Upper lobe of left lung (tissue), 4 donors: ENCODE measurements around the gene NKAPL.

ENCODE experiments used
- EP300 ChIP-seq, 4 donors: sonication (generic); formaldehyde crosslinking; IDR thresholded peaks; one replicate each; pipeline ENCODE4 v1.5.1; 2017; ENCODE audit warnings: antibody characterized with exemption in 4 of 4, control low read depth in 2 of 4
- POLR2A ChIP-seq, 4 donors: fragments of 450-650 bp; IDR thresholded peaks; one replicate each; pipeline ENCODE4 v1.5.1; 2016 to 2017; ENCODE audit warnings: antibody characterized with exemption in 4 of 4, mild to moderate bottlenecking in 2 of 4
- TF ChIP-seq, protein P1 (sequence below), 6 experiments: fragments of 450-650 bp in 4 of 6; fragments of 200-600 bp in 2 of 6; sonication (generic) in 2 of 6; IDR thresholded peaks; one replicate each; pipeline ENCODE4 v1.5.1; 2016 to 2019; ENCODE audit warnings: antibody characterized with exemption in 6 of 6

- TF ChIP-seq, protein P1, sequence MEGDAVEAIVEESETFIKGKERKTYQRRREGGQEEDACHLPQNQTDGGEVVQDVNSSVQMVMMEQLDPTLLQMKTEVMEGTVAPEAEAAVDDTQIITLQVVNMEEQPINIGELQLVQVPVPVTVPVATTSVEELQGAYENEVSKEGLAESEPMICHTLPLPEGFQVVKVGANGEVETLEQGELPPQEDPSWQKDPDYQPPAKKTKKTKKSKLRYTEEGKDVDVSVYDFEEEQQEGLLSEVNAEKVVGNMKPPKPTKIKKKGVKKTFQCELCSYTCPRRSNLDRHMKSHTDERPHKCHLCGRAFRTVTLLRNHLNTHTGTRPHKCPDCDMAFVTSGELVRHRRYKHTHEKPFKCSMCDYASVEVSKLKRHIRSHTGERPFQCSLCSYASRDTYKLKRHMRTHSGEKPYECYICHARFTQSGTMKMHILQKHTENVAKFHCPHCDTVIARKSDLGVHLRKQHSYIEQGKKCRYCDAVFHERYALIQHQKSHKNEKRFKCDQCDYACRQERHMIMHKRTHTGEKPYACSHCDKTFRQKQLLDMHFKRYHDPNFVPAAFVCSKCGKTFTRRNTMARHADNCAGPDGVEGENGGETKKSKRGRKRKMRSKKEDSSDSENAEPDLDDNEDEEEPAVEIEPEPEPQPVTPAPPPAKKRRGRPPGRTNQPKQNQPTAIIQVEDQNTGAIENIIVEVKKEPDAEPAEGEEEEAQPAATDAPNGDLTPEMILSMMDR (IDR thresholded peaks at IDR 0.05): no peak
- TF ChIP-seq POLR2A (IDR thresholded peaks at IDR 0.05) (no peak), EP300 (IDR thresholded peaks at IDR 0.05) (no peak)
Observed at GRCh38 chr6:28243946-28244345, 15.2 kb upstream of the NKAPL start.
